Natural killer cell (primary cell): ENCODE data around the gene DDR1. TPM values are rescaled to one million over a fixed set of nuclear protein-coding genes. Genes with fewer than 3 reads are reported as not detected.

Experiments used
- ATAC-seq, 3 donors: fragments of 150-1000 bp in 2 of 3; fragments of 200-7000 bp in 1 of 3; cut with Tn5 transposase; 1 replicate in 1 of 3; 2 replicates in 2 of 3; pipeline ENCODE4 v1.10.0; 2021; ENCODE audit warnings: mild to moderate bottlenecking in 2 of 3, moderate library complexity in 2 of 3
- DNase-seq, 2 donors: peaks; one replicate each; pipeline versions ENCODE4 v3.0.0 to v3.0.0-alpha.2; 2013 to 2021; ENCODE audit warnings: mixed read lengths in 1 of 2
- H3K27ac ChIP-seq: one replicate; pipeline ENCODE4 v1.5.1; 2013; ENCODE audit warnings: mild to moderate bottlenecking, low read length
- H3K27me3 ChIP-seq: one replicate; pipeline ENCODE4 v1.6.1; 2013; ENCODE audit warnings: low read length; ENCODE audit not compliant: control insufficient read depth, insufficient read depth
- H3K36me3 ChIP-seq: one replicate; pipeline ENCODE4 v1.6.1; 2013; ENCODE audit warnings: low read length; ENCODE audit not compliant: control insufficient read depth, insufficient read depth
- H3K4me1 ChIP-seq: one replicate; pipeline ENCODE4 v1.6.1; 2013; ENCODE audit warnings: low read length; ENCODE audit not compliant: control insufficient read depth, insufficient read depth
- H3K4me3 ChIP-seq: one replicate; pipeline ENCODE4 v1.5.1; 2013; ENCODE audit warnings: low read length
- H3K9me3 ChIP-seq: one replicate; pipeline ENCODE4 v1.6.1; 2013; ENCODE audit warnings: low read length; ENCODE audit not compliant: control insufficient read depth, insufficient read depth
- H3K27ac Mint-ChIP-seq, 2 donors: one replicate each; pipeline ENCODE4 v1.8.0; 2022; ENCODE audit warnings: mild to moderate bottlenecking in 2 of 2, mixed read lengths in 2 of 2, moderate library complexity in 1 of 2
- H3K27me3 Mint-ChIP-seq, 2 donors: one replicate each; pipeline ENCODE4 v1.8.0; 2022; ENCODE audit warnings: low read depth in 2 of 2, mixed read lengths in 2 of 2
- H3K36me3 Mint-ChIP-seq: one replicate; pipeline ENCODE4 v1.8.0; 2022; ENCODE audit warnings: mixed read lengths
- H3K4me1 Mint-ChIP-seq, 2 donors: one replicate each; pipeline ENCODE4 v1.8.0; 2022; ENCODE audit warnings: mixed read lengths in 2 of 2
- H3K4me3 Mint-ChIP-seq: one replicate; pipeline ENCODE4 v1.8.0; 2022; ENCODE audit warnings: mild to moderate bottlenecking, moderate library complexity, mixed read lengths
- H3K9me3 Mint-ChIP-seq, 2 donors: one replicate each; pipeline ENCODE4 v1.8.0; 2022; ENCODE audit warnings: mixed read lengths in 2 of 2
- WGBS: methylation state at CpG from one replicate; pipeline ENCODE4 v1.1.7; 2013; ENCODE audit warnings: missing lambda C conversion rate; ENCODE audit not compliant: insufficient coverage; 5-methylcytosine and 5-hydroxymethylcytosine counted together
- intact Hi-C: fragments of 100-400 bp; cut with micrococcal nuclease; formaldehyde crosslinking; loops from one replicate; pipeline ENCODE4 v1.14.2; 2022
- total RNA-seq, 4 donors: library from RNA; stranded (reverse); fragments of 120-200 nt in 1 of 4; gene quantifications; one replicate each; pipeline versions ENCODE4 v1.2.3 to v1.2.4, GENCODE V29; 2013 to 2022
- TF ChIP-seq, protein P1 (sequence below): fragments of 200-600 bp; IDR thresholded peaks from one replicate; pipeline ENCODE4 v1.8.0; 2022; ENCODE audit warnings: antibody characterized with exemption

Gene DDR1
- total RNA-seq, 3 donors from 2014 or later (not counting 1 experiment from before 2014, with no cell fraction given): 2.6 to 7.4 (median 5.2) TPM

DNA sequence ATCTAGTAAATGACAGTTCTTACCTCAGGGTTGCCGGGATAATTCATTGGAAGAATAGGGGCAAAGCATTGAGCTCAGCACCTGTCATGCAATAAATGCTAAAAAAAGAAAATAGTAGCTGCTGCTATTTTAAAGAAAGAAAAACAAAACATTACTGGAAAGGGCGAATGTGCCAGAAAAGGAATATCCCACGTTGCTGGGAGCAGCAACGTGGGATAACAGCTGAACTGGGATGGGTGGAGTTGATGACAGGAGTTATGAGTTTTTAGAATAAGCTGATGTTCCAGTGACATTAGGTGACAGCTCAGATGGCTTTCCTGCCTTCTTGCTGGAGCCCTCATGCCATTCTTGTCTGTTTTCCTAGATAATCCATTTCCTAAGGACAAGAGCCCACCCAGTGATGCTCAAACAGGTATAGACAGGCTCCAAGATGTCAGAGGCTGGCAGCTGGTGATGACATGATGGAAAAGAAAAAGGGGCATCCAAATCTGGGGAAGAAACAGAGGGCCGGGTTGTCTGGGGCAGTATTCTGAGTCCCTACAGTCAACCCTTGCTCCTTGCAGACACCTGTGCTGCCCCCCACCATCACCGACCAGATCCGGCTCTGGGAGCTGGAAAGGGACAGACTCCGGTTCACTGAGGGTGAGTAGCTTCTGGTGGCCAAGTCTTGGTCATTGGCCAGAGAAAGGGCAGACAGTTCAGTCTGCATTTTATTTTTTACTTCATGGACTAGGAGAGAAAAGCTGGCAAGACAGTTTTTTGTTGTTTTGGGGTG lies 28.6 kb downstream of the DDR1 start:
- Mint-ChIP-seq H3K9me3 (no peaks in the 10 kb centered on the region), H3K27ac (peak overlapping the region; percentile 4 to 41), H3K36me3 (peaks cover 6% of the 10 kb centered on the region), H3K4me1 (peaks cover 29 to 46% of the 10 kb centered on the region in 2 donors), H3K27me3 (no peaks in the 10 kb centered on the region), H3K4me3 (peak overlapping the region; percentile 93)
- Histone ChIP-seq H3K4me3 (no peak overlapping the region), H3K27me3 (no peaks in the 10 kb centered on the region), H3K36me3 (peaks cover 19% of the 10 kb centered on the region), H3K27ac (no peak overlapping the region), H3K9me3 (no peaks in the 10 kb centered on the region), H3K4me1 (peaks cover 23% of the 10 kb centered on the region)
- TF ChIP-seq, protein P1, sequence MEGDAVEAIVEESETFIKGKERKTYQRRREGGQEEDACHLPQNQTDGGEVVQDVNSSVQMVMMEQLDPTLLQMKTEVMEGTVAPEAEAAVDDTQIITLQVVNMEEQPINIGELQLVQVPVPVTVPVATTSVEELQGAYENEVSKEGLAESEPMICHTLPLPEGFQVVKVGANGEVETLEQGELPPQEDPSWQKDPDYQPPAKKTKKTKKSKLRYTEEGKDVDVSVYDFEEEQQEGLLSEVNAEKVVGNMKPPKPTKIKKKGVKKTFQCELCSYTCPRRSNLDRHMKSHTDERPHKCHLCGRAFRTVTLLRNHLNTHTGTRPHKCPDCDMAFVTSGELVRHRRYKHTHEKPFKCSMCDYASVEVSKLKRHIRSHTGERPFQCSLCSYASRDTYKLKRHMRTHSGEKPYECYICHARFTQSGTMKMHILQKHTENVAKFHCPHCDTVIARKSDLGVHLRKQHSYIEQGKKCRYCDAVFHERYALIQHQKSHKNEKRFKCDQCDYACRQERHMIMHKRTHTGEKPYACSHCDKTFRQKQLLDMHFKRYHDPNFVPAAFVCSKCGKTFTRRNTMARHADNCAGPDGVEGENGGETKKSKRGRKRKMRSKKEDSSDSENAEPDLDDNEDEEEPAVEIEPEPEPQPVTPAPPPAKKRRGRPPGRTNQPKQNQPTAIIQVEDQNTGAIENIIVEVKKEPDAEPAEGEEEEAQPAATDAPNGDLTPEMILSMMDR: no peak
- WGBS: over 99% methylated on average over 8 of the region's 8 CpGs
- ATAC-seq (no peak), DNase-seq (no peak)
- intact Hi-C loops: loop anchor here (10.0 kb wide), 1 partner anchor 172 kb away; no protein-coding TSS in a partner anchor

DNA sequence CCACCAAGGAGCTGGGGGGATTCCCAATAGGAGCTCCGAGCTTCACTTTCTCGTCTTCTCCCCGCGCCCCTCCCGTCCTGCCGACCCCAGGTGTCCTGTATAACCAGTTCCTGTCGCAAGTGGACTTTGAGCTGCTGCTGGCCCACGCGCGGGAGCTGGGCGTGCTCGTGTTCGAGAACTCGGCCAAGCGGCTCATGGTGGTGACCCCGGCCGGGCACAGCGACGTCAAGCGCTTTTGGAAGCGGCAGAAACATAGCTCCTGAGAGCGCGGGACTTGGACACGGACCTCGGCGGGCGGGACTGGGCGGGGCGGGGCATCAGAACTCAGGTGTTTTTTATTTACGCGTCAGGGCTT lies 29.4 kb downstream of the DDR1 start:
- peak overlapping the region; percentile 41 to 85 for H3K27ac Mint-ChIP-seq
- Histone ChIP-seq H3K27me3 (no peaks in the 10 kb centered on the region), H3K9me3 (no peaks in the 10 kb centered on the region), H3K36me3 (peaks cover 22% of the 10 kb centered on the region), H3K27ac (no peak overlapping the region), H3K4me1 (peaks cover 18% of the 10 kb centered on the region), H3K4me3 (peak overlapping the region; percentile 65)
- H3K9me3 Mint-ChIP-seq: no peaks in the 10 kb centered on the region
- intact Hi-C loops: loop anchor here (10.0 kb wide), 1 partner anchor 171 kb away; no protein-coding TSS in a partner anchor
- peaks cover 21 to 38% of the 10 kb centered on the region in 2 donors for H3K4me1 Mint-ChIP-seq
- ATAC-seq (no peak), DNase-seq (no peak)
- H3K36me3 Mint-ChIP-seq: peaks cover 6% of the 10 kb centered on the region
- H3K4me3 Mint-ChIP-seq: peak overlapping the region; percentile 93
- no peaks in the 10 kb centered on the region for H3K27me3 Mint-ChIP-seq
- WGBS: 20% methylated on average over 31 of the region's 31 CpGs
- TF ChIP-seq, protein P1: no peak

DNA sequence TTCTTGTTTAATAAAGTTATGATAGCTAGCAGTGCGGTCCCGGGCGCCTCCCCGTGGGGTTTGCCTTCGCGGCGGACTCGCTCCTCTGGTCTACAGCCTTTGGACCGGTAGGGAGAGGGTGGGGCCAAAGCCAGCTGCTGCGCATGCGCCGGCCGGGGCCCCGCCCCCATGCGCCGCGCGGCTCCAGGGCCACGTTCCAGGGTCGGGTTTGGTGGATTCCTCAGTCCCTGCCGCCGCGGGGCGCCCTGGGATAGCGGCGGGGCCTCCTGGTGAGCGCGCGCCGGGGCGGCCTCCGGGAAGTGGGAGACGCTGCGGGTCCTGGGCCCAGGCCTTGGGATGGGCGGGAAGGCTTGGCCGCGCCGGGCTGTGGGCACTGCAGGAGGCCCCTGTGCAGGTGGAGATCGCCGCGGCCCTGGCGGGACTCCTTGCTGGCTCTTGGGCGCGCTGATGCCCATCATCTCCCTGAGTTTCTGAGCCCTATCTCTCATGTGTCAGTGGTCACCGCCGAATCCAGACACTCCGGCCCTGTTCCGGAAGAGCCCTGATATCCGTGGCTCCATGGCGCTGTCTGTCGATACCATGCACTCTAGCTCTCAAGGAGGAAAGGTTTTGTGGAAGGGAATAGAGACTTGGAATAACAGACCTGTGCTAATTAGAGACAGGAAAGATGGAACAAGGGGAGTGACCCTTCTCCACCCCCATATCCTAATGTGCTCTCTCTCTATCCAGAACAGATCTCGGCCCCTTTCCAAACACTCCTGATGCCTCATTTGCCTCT lies 29.9 kb downstream of the DDR1 start, which contains the start of gene VARS2:
Gene VARS2 (plus strand): TSS at position 163 of the 778 bp plus-strand sequence. CDS start 599 bp downstream, at position 762.
- intact Hi-C loops: loop anchor here (10.0 kb wide), 1 partner anchor 171 kb away; no protein-coding TSS in a partner anchor
- TF ChIP-seq, protein P1: no peak
- Mint-ChIP-seq H3K4me3 (peak within 1 kb of the TSS; percentile 93), H3K4me1 (peaks cover 16 to 33% of the 10 kb centered on the region in 2 donors), H3K36me3 (peaks cover 6% of the 10 kb centered on the region), H3K27me3 (no peaks in the 10 kb centered on the region), H3K9me3 (no peaks in the 10 kb centered on the region), H3K27ac (peak within 1 kb of the TSS; percentile 73 to 85)
- Histone ChIP-seq H3K27me3 (no peaks in the 10 kb centered on the region), H3K4me1 (peaks cover 14% of the 10 kb centered on the region), H3K27ac (peak within 1 kb of the TSS; percentile 11), H3K4me3 (peak within 1 kb of the TSS; percentile 65), H3K36me3 (peaks cover 22% of the 10 kb centered on the region), H3K9me3 (no peaks in the 10 kb centered on the region)
- DNase-seq: peak; percentile 82 to 93
- WGBS: 1% methylated on average over 52 of the region's 52 CpGs
- ATAC-seq: peak; percentile 94 to 96 (median 96)
